NCI-H1092 (cell line): ENCODE data around the gene TAS1R2.
"Not testable (repeated sequence)": the region's sequence is repeated elsewhere in the genome, so short reads cannot be mapped to it uniquely, and the experiment has no call there.

Experiments
- DNase-seq: peaks from one replicate; lab custom pipeline; 2025; lab: John Stamatoyannopoulos, UW

Gene TAS1R2

DNA sequence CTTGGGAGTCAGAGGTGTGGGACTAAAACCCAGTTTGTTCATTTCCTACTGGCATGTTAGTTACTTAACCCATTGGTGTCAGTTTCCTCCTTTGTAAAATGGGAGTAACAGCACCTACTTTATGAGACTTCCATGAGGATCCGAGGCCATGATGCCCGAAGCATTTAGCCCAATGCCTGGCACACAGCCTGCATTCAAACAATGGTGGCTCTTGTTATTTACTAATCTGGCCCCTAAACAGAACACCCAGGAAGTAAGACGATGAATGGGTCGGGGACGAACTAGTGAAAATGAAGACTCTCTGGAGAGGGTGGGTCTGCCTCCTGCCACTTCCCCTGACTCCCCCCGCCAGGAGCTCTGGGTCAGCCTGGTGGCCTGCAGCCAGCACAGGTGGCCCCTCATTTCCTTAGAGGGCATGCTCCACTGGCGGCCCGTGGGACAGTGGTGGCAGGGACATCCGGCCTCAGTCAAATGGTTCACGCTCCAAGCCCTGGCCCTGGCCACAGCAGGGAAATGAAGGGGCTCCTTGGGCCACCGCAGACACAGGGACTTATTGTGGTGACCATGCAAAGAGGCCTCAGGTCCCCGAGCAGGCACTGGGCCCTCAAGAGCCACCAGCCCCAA lies 9.5 kb upstream of the TAS1R2 start:
- no peak for DNase-seq

DNA sequence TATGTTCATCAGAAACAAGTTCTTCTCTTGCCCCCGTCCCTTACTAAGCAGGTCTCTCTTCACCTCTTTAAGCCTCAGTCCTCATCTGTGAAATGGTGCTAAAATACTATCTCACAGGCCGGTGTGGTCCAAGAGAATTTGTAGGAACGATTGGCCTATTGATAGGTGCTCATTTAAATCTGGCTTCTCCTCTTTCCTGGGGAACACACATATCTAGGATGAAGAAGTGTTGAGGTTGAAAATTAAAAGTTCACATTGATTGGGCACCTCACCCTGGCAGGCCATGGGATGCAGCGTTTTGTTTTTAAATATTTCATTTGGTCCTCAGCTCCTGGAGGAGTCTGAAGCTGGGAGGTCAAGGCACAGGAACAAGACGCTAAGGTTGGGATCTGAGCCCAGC lies 8.9 kb upstream of the TAS1R2 start:
- no peak for DNase-seq

DNA sequence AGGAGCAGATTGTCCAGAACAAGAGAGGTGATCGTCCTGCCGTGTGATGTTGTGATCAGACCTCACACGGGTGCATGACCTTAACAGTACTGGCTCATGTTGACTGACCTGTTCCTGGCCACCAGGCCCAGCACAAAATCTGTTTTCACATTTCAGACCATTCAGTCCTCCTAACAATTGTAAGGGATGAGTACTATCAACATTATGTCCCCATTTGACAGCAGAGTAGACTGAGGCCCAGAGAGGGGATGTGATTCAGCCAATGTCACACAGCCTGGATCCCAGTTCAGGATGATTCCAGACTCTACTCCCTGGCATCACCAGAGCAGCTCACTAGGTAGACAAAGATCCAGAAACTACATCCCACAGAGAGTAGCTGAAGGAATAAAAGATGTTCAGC lies 7.4 kb upstream of the TAS1R2 start:
- no peak for DNase-seq

DNA sequence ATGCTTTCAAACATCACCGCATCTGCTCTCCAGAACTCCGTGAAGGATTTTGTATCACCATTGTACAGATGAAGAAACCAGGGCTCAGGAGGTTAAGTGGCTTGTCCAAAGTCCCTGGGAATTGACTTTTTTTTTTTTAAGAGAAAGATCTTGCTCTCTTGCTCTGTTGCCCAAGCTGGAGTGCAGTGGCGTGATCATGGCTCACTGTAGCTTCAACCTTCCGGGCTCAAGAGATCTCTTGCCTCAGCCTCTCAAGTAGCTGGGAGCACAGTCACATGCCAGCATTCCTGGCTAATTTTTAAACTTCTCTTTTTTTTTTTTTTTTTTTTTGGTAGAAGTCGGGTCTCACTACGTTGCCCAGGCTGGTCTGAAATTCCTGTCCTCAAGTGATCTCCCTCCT lies 6.9 kb upstream of the TAS1R2 start:
- no peak for DNase-seq

DNA sequence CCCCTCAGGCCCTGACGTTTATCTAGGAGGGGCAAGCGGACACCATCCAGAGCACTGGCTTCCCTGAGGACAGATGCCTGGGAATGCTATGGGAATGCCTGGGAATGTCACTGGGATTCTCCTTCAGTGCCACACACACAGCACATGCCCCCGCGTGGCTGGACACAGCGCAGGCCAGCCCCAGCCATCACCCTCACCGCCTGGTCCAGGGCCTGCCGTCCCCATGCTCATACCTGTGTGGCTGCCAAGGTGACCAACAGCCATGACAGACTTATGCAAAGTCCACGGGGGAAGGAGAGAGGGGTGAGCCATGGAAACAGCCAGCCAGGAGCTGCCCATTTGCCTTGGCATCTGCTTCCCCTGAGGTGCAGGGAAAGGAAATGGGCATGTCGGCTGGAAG lies 5.7 kb upstream of the TAS1R2 start:
- no peak for DNase-seq

DNA sequence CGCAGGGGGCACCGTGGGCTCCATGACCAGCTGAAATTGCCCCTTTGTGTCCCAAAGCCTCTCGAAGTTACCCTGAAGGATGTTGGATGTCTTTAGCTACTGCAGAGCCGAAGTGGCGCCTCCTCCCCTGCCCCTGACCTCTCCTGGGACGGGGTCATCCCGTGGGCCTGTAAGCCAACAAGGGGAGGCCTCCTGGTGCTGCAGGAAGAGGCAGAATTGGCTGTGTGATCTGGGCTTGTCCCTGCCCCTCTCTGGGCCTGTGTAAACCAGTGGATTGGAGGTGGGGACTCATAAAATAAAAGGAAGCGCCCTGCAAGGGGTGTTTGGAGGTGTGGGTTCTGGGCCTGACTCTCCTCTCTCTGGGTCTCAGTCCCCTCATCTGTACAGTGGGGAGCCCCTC lies 2.1 kb upstream of the TAS1R2 start:
- no peak for DNase-seq

DNA sequence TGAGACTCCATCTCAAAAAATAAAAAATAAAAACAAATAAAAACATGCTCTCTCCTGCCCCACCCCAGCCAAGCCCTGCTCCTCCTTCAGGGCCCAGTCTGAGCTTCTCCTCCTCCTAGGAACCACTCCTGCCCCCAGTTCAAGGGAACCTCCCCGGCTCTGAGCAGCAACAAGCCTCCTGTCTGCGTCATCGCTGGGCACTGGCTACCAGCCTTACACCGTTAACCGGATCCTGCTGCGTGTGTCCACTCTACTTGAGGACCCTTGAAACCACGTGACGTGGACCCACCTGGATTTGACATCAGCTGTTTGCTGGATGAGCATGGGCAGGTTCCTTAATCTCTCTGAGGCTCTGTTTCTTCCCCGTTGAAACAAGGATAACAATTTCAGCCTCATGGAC lies 1.6 kb upstream of the TAS1R2 start:
- peak; percentile 51 for DNase-seq

DNA sequence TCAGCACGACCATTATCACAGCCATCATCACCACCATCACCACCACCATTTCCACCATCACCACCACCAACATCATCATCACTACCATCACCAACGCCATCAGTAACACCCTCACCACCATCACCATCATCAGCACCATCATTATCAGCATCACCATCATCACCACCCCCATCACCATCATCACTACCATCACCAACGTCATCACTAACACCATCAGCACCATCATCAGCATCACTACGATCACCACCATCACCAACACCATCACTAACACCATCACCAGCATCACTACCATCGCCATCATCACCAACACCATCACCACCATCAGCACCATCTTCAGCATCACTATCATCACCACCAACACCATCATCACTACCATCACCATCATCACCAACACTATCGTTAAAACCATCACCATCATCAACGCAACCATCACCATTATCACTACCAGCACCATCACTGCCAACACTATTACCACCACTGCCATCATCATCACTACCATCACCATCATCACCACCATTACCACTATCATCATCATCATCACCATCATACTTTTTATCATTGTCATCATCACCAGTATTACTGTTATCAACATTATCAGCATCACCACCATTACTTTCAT lies 1.3 kb downstream of the TAS1R2 start:
- DNase-seq = no peak

DNA sequence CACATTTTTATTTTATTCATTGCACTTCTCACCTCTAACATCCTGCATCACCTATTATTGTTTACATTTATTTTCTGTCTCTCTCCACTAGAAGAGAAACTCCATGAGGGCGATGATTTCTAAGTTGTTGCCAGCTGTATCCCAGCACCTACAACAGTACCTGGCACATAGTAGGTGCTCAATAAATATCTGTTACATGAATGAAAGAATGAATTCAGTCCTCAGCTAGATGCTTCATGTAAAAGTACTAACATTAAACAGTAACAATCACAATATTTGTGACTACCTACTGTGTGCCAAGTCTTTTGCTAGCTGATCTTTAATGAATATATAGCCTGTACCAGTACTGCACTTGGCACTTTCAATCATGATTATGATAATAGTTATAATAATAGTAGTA lies 3.0 kb downstream of the TAS1R2 start:
- no peak for DNase-seq

DNA sequence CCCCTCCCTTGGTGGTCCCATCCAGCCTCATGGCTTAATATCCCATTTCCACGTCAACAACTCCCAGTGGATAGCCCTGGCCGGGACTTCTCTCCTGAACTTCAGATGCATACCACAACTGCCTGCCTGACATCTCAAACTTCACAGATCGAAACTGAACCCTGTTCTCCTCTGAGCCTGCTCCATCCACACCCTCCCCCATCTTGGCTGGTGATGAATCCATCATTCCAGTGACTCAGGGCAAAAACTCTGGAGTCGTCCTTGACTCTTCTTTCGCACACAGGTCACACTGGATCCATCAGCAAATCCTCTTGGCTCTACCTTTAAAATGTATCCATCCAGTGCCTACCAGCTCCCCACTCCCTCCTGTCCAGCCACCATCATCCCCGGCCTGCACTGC lies 3.9 kb downstream of the TAS1R2 start:
- DNase-seq = no peak

DNA sequence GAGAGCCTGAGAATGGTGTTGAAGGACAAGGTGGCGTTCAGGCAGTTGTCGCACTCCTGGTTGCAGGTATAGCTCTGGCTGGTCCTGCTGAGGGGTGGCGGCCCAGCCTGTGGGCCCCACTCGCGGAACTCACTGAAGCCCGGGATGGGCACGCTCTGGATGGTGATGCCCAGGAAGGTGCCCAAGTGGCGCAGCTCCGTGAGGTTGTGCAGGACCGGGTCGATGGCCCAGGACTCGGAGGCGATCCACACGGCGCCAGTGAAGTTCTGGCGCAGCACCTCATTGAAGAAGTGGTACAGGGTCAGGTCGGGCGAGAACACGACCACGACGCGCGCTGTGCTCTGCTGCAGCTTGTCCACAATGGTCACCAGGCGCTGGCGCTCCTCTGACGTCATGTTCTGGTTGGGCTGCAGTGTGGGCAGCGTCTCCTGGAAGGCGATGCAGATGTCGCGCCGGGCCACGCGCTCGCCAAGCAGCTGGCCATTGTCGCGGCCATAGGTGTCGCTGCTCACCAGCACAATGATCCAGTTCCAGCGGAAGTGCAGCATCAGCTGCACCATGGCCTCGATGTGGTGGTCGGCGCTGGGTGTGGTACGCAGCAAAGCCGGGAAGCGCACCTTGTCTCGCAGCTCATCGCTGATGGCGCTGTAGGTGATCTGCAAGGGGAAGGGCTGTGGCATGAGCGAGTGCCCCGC lies 5.0 kb downstream of the TAS1R2 start:
- DNase-seq = no peak

DNA sequence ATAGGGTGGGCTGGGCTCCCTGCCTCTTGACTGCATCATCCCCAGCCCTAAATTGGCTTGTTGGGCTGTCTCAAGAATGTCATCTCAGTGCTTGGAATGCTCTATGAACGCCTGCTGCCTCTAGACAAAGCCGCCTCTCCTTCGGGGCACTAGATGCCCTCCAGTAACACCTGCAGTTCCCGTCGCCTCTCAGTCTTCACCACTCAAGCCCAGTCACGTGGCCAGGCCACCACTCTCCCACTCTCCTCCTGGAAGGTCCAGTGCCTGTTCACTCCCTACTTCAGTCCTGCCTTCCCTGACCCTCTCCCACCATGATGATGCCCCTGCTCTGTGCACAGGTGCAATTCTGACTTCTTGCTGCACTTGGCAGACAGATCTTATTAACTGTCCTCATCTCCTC lies 7.0 kb downstream of the TAS1R2 start:
- DNase-seq = no peak

DNA sequence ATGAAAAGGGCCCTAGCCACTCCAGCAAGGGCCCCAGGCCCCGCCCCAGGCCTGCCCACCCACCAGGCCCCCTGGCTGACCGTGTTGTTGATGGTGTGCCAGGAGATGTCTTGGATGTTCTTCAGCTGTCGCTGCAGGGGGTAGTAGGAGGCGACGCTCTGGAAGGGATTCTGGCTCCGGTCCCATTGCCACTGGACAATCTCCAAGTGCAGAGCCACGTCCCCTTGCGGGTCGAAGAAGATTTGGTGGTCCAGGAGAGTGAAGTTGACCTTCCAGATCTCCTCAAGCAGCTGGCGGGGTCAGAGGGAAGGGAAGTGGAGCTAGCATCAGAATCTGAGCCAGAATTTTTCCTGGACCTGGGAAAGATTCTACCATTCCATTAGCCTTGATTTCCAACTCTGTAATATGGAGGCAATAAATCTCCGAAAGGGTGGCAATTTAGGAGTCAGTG lies 10.2 kb downstream of the TAS1R2 start:
- peak; percentile 26 for DNase-seq

DNA sequence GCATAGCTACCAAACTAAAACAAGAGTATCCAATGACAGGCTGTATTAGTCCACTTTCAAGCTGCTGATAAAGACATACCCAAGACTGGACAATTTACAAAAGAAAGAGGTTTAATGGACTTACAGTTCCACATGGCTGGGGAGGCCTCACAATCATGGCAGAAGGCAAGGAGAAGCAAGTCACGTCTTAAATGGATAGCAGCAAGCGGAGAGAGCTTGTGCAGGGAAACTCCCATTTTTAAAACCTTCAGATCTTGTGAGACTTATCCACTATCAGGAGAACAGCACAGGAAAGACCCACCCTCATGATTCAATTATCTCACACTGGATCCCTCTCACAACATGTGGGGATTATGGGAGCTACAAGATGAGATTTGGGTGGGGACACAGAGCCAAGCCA lies 11.7 kb downstream of the TAS1R2 start:
- DNase-seq = not testable (repeated sequence)

DNA sequence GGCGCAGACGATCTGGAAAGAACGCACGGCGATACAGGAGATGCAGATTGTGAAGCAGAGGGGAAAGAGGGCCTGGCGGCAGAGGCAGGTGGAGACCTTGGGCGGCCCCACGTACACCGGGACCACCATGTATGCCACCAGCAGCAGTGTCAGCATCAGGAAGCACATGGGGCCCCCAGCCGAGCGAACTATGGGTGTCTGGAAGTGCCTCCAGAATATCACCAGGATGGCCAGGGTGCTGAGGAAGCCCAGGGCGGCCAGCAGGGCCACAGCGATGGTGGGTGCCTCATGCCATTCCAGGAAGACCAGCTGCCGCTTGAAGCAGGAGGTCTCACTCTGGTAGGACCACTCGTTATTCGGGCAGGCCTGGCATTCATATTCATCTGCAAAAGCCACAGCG lies 19.3 kb downstream of the TAS1R2 start:
- no peak for DNase-seq

DNA sequence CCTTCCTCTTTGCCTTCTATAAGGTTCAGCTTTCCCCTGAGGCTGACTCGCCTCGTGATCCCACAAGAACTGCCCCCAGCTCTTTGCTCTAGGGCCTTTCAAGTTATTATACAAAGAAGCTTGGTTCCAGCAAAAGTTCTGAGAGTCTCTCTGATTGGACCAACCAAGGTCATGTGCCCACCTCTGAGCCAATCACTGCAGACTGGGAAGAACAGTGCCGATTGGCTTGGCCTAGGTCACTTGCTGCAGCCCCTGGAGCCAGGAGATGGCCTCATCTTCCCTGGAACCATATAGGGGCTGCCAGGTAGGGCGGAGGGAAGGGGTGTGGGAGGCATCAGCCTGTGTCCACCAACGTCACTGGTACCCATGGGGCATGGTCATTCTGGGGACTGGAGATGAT lies 22.8 kb downstream of the TAS1R2 start:
- no peak for DNase-seq

DNA sequence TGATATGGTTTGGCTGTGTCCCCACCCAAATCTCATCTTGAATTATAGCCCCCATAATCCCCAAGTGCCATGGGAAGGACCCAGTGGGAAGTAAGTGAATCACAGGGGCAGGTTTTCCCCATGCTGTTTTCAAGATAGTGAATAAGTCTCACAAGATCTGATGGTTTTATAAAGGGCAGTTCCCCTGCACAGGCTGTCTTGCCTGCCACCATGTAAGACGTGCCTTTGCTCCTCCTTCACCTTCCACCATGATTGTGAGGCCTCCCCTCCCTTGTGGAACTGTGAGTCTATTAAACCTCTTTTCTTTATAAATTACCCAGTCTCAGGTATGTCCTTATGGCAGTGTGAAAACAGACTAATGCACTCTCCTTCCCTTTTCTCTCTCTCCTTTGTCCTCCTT lies 27.1 kb downstream of the TAS1R2 start:
- not testable (repeated sequence) for DNase-seq

DNA sequence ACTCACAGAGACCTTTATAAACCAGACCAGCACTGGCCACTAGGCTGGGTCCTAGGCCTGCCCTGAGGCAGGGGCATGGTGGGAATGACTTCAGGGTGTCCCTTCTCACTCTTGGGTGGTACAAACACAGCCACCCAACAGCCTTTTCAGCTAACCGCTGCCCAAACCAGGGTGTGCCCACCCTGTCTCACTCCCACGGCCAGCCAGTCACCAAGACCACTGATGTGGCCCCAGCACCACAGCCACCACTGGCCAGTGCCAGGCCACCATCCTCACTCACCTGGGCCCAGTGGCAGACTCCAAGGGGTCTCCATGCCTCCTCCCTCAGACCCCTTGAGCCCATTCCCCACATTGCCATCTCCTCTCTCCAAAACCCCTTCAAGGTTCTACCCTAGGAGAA lies 27.8 kb downstream of the TAS1R2 start:
- no peak for DNase-seq

DNA sequence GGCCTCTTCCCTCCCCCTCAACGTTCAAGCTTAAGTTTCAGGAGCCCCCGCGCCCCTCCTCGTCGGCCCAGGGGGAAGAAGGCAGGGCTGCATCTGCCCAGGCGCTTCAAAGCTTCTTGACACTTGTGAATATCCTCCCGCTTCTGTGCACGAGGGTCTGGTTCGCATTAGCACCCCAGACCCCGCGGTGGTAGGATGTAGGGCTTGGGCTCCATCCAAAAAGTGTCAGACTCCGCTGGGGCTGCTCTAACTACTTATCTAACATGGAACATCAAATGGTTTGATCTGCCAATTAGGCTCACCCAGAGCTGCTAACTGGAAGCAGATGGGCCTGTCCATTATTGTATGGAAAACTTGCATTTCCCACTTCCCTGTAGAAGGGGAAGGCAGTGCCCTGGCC lies 28.9 kb downstream of the TAS1R2 start:
- no peak for DNase-seq

DNA sequence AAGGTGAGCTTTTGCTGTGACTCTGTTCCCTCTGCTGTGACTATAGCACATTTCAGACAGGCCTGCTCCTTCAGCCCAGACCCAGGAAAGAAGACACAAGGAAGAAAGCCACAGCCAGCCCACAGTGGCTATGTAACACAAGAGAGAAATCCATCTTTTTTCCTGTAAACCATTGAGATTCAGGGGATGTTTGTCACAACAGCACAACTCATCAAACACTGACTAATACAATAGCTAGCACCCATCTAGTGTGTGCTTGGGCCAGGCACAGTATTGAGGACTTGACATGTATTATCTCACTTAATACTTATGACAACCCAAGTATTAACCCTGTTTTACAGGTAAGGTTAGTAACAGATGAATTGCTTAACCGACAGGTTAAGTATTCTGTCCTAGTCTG lies 29.8 kb downstream of the TAS1R2 start:
- no peak for DNase-seq

DNA sequence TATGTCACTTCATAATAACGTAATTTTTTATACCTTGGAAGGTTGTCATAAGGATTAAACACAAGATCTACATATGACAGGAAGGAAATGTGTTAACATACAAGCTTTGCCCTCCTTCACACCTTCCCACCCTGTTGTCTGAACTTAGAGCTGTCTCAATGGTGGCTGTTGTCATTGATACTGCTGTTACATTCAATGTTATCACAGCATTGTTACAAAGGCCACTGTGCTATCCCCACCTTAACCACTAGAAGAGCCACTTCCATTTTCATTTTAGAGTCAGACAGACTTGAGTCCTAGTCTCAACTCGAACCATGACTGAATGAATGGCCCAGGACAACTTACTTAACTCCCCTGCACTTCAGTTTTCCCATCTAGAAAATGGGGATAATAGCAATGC lies 31.2 kb downstream of the TAS1R2 start:
- no peak for DNase-seq

DNA sequence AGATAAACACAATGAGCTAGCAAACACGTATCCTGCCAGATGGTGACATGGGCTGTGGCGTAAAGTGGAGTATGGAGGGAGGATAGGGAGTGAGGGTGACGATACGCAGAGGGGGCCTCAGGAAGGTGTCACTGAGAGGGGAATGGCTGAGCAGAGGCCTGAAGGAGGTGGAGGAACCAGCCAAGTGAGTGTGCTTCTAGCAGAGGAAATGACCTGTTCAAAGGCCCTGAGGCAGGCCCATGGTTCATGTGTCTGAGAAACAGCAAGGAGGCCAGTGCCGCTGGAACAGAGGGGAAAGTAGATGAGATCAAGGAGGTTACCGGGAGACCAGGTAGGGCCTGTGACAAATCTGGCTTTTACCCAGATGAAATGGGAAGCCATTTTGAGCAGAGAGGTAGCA lies 36.0 kb downstream of the TAS1R2 start:
- DNase-seq = no peak

DNA sequence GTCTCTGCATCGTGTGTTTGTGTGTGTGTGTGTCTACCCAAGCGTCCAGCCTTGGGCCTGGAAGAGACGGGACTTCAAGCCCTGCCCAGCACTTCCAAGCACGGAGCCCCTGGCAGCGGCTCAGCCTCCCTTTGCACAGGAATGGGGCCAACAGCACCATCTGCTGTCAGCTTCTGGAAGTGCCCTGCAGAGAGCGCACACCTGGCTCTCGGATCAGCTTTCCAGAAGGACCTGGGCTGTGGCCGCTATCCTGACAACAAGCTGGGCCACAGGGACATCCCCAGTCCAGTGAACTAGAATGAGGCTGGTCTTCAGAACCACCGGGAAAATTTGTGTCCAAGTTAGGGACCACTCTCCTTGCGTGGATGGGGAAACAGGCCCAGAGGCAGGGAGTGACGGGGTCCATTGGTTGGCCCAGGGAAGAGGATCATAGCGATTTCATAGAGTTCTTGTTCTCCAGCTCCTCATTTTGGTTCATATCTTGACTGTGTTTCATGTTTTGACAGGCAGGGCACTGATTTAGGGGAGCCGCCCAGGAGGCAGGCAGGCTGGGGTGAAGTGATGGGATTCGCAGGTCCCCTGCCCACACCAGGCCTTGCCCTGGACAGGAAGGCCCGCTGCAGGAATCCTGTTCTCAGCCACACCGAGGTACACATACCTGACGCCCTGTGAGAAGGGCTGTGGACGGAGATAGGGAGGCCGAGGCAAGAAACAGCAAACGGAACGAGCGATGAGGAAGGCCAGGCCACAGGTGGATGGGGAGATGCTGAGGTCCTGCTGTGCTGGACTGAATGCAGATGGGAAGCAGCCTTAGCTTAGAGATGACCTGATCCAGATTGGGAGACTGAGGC lies 38.4 kb downstream of the TAS1R2 start:
- peak; percentile 74 for DNase-seq
